Hematopoietic multipotent progenitor cell treated with erythropoietin and hydrocortisone succinate and interleukin-3 and kit ligand, for 8 days (in vitro differentiated cells): ENCODE data around the gene CST3.
"Not testable (repeated sequence)": the region's sequence is repeated elsewhere in the genome, so short reads cannot be mapped to it uniquely, and the experiment has no call there.

Experiments
- DNase-seq: peaks from one replicate; pipeline ENCODE4 v3.0.0-alpha.2; 2015

The CST3 gene

DNA sequence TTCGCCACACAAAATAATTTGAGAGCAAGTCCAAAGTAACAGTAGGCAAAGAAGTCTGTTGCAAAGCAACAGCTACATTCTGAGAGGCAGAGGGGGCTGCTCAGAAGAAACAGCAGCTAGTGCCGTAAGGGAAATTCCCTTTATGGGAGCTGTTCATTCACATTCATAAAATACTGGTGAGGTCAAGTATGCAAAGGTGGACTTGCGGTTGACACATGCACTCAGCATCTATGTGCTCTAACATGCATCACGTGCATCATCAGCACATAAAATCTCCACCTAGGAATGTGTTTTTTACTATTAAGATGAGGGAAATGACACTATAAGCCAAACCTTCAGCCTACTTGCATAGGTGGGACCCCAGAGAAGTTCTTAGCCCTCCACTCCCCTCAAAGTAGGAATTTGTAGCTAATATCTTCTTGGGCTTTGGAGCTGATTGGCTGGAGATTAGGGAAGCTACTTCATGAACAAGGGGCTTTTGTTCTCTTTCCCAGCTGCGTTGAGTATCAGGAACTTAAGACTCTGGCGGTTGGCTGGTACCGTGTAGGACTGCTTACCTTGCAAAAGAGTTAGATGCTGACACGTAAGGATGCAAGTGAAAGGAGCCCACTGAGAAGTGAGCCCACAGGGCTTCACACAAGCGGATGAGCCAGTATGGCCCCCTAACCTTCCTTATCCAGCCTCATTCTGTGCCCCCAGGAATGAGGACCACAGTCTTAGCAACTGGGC lies 12.4 kb downstream of the CST3 start:
- no peak for DNase-seq

GRCh38 chr20:23624324-23624691 lies 13.4 kb downstream of the CST3 start:
- peak; percentile 45 for DNase-seq

DNA sequence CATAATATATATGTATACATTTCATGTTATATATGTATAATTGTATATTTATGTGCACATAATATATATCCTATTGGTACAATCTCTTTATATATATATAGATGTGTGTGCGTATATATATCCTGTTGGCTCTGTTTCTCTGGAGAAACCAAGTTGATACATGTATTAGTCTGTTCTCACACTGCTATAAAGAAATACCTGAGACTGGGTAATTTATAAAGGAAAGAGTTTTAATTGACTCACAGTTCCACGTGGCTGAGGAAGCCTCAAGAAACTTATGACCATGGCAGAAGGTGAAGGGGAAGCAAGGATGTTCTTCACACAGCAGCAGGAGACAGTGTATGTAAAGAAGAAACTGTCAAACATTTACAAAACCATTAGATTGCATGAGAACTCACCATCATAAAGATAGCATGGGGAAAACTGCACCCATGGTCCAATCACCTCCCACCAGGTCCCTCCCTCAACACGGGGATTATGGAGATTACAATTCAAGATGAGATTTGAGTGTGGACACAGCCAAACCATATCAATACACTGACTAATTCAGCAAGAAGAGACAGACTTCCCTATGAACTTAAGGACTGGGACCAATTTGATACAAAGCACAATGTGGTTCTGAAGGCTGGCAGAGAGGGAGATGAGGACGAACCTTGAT lies 14.0 kb downstream of the CST3 start:
- no peak for DNase-seq

- DNase-seq, result peak; percentile 21
Measured at GRCh38 chr20:23622839-23623343, 14.9 kb downstream of the CST3 start.

GRCh38 chr20:23622401-23622800 lies 15.4 kb downstream of the CST3 start:
- not testable (repeated sequence) for DNase-seq

GRCh38 chr20:23620670-23621386 lies 16.9 kb downstream of the CST3 start:
- not testable (repeated sequence) for DNase-seq

- no peak for DNase-seq
Measured at GRCh38 chr20:23614163-23614562, 23.6 kb downstream of the CST3 start.

DNA sequence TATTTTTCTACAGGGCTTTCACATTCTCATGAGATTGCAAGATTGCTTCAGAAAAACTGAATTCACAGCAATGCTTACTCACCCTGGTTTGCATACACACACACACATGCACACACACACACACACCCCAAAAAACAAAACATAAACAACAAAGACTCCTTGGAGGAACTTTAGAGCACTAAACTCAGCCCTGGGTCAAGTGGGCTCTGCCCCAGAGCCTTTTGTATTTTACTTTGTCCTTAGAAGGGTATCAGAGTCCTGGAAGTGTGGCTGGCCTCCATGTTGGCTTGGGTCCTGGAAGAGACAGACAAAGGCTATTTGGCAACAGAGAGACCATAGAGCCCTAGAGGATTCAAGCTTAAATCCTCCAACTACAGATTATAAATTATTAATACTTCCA lies 24.1 kb downstream of the CST3 start:
- no peak for DNase-seq

GRCh38 chr20:23612396-23612795 lies 25.4 kb downstream of the CST3 start:
- no peak for DNase-seq

GRCh38 chr20:23609486-23610109 lies 28.2 kb downstream of the CST3 start:
- no peak for DNase-seq

DNA sequence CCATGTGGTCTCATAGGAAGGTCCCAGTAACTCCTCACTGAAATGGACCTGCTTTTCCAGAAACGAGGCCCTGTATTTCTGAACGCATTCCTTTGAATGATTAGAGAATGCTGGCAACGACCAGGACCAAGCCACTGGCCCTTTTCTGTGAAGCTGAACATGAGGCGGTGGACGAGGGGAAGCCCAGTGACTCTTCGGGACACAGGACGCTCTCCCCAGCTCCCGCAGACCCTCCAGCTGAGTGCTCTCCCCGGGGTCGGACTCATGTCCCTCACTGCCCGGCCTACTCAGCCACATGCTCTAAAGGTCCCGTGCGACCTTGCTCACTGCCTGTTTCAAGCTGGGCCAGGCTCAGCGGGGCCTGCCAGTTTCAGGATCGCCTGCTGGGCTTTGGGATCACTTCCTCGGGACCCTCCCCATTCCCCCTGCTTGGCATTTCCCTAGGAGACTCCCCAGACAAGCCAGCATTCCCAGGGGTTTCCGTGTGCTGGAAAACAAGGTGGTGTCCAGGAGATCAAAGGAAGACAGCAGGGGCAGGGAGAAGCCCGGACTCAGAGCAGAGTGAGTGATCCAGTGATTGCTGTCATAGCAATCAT lies 29.4 kb downstream of the CST3 start:
- no peak for DNase-seq

DNA sequence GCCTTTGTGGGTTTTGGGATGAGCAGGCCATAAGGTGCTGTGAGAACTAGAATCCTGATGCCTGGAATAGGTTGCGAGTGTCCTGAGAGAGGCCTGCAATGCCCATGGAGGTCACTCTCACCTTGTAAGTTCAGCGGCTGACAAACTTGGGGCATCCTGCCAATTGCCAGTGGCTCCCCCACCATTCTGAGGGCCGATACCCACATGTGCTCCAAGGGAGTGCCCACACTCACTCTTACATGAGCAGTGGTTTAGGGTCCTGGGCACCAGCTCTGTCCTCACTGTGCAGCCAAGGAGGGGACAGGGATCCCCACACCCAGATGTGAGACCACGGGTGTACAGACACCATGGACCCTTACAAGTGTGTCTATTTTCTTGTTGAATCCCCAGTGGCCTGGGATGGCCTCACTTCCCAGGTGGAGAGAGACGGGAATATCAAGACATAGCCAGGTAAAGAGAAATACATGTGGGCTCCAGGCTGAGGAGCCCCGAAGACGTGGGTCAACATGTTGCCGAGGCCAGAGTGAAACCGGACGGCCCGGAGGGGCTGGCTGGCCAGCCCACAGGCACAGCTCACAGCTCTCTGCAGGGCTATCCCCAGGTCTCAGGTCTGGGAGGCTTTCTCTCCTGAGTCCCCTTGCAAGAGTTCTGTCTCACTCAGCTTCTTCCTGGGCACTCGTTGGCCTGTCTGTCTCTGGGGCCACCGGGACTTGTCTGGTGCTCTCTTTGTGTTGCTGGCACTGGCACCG lies 30.1 kb downstream of the CST3 start:
- DNase-seq, result no peak

GRCh38 chr20:23606652-23607049 lies 31.1 kb downstream of the CST3 start:
- peak; percentile 67 for DNase-seq

- DNase-seq, result no peak
Measured at GRCh38 chr20:23605867-23606651, 31.7 kb downstream of the CST3 start, which contains the start of gene CST9. TSS of gene CST9 (minus strand) at chr20:23605917. CDS start at chr20:23605864, 53 bp downstream.

DNA sequence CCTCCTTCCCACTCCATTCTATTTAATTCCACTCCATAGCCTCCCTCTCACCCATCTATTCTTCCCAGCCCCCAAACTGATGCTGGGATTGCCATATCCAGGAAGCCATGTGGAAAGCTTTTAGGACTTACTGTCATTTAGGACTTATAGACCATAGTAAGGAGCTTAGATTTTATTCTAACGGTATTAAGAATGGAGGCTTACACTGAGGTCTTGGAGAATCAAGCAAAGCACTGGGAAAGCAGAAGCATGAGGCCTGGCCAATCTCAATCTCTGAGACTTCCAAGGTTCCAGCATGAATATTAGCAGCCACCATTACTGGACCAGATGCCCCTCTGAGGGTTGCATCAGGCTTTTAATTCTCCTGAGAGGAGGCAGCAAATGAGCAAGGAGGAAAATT lies 33.4 kb downstream of the CST3 start:
- no peak for DNase-seq

DNA sequence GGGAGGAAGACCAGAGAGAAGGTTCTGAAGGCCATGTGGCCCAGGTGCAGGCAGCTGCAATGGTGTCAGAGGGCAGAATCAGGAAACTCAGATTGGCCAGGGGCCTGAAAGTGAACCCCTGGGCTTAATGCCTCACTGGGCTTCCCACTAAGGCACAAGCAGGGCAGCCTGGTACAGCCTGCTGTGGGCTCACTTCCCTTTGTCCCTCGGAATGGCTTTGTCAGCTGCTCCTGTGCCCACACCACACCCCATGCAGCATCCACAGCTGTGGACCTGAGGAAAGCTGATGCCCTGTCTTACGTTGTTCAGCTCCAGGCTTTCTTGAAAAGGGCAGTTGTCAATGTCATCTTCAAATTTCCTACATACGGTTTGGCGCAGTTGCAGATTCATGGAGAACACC lies 34.4 kb downstream of the CST3 start:
- no peak for DNase-seq

GRCh38 chr20:23602699-23603098 lies 35.1 kb downstream of the CST3 start:
- DNase-seq, result no peak

- no peak for DNase-seq
Measured at GRCh38 chr20:23602241-23602640, 35.5 kb downstream of the CST3 start.

GRCh38 chr20:23601715-23602114 lies 36.0 kb downstream of the CST3 start:
- no peak for DNase-seq

- DNase-seq, result no peak
Measured at GRCh38 chr20:23598481-23598880, 39.3 kb downstream of the CST3 start.

DNA sequence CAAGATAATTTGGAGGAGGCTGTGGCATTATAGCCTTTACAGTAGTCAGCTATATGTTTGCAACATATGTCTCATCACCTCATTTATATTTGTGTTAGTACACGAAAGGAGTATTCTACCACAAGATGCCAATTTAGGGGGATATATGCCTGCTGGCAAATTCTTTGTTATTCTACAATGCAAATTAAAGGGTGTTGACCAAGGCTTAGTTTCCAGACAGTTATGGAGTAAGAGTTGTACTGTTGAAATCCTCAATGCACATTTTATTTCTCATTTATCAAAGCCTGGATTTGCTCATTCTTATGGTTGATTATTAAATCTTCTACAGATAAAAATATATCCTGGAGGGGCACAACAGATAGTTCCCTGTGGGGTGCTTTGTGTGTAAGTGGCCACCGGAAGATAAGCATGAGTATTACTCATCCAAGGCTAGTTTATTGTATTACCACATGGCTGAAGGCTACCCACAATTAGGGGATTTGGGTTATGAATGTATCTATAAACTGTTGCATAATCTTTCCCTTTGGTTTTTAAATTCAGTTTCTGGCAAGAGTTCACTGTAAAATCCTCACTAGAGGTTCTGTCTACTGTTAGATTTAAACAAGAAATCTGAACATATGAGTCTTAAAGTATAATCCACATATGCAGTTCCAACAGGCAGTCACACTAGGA lies 41.0 kb downstream of the CST3 start:
- no peak for DNase-seq
